Measurements from ENCODE around the gene PLEKHM2.

PLEKHM2 gene

DNA sequence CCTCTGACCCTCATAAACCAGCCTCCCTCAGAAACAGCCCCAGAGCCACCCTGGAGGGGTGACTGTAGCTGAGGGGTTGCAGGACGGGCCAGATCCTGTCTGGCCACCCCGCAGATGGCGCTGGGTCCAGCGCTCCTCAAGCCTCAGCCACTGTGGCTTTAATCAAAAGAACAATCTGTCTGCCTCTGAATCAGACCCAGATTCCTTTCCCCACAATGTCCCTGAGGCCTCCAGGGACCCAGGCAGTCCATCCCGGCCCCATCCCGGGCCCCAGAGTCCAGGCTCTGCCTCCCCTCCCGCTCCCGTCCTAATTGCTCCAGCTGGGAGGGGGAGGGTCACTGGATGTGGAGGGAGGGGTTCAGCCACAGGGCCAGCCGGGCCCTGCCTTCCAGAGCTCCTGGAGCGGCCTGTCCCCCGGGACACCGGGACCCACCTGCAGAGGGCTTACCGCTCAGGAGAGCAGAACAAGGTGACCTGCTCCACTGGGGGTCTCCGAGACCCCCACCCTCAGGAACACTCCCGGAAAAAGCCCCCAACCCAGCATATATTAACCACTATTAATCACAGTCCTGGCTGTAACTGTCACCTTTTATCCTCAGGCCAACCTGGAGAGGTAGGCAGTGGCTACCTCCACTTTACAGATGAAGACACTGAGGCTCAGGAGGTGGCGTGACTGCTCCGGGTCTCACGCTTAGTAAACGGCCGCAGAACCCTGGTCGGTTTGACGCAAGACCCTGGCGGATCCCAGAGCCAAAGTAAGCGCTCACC, 73.6 kb downstream of the PLEKHM2 start:
- peak; percentile 33 for ATAC-seq
- no peak for TF ChIP-seq ZC3H10 (CRISPR knock-in tag; IDR thresholded peaks at IDR 0.05)
- TF ChIP-seq, protein P1, sequence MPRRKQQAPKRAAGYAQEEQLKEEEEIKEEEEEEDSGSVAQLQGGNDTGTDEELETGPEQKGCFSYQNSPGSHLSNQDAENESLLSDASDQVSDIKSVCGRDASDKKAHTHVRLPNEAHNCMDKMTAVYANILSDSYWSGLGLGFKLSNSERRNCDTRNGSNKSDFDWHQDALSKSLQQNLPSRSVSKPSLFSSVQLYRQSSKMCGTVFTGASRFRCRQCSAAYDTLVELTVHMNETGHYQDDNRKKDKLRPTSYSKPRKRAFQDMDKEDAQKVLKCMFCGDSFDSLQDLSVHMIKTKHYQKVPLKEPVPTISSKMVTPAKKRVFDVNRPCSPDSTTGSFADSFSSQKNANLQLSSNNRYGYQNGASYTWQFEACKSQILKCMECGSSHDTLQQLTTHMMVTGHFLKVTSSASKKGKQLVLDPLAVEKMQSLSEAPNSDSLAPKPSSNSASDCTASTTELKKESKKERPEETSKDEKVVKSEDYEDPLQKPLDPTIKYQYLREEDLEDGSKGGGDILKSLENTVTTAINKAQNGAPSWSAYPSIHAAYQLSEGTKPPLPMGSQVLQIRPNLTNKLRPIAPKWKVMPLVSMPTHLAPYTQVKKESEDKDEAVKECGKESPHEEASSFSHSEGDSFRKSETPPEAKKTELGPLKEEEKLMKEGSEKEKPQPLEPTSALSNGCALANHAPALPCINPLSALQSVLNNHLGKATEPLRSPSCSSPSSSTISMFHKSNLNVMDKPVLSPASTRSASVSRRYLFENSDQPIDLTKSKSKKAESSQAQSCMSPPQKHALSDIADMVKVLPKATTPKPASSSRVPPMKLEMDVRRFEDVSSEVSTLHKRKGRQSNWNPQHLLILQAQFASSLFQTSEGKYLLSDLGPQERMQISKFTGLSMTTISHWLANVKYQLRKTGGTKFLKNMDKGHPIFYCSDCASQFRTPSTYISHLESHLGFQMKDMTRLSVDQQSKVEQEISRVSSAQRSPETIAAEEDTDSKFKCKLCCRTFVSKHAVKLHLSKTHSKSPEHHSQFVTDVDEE (CRISPR knock-in tag; IDR thresholded peaks at IDR 0.05) = 0 out of 2 replicates have a peak, but pooled peaks have one; percentile 4
- TF ChIP-seq, protein P2, sequence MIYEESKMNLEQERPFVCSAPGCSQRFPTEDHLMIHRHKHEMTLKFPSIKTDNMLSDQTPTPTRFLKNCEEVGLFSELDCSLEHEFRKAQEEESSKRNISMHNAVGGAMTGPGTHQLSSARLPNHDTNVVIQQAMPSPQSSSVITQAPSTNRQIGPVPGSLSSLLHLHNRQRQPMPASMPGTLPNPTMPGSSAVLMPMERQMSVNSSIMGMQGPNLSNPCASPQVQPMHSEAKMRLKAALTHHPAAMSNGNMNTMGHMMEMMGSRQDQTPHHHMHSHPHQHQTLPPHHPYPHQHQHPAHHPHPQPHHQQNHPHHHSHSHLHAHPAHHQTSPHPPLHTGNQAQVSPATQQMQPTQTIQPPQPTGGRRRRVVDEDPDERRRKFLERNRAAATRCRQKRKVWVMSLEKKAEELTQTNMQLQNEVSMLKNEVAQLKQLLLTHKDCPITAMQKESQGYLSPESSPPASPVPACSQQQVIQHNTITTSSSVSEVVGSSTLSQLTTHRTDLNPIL (CRISPR knock-in tag; IDR thresholded peaks at IDR 0.05; ENCODE audit: low read depth) = no peak
- TF ChIP-seq OSR1 (CRISPR knock-in tag; IDR thresholded peaks at IDR 0.05) = no peak
- no peak for TF ChIP-seq ZNF565 (CRISPR knock-in tag; conservative IDR thresholded peaks at IDR 0.05; ENCODE audit: low read depth)
- no peak for TF ChIP-seq ZFP30 (CRISPR knock-in tag; IDR thresholded peaks at IDR 0.05)
- TF ChIP-seq RARB (CRISPR knock-in tag; IDR thresholded peaks at IDR 0.05) = no peak
- TF ChIP-seq ZFP3 (CRISPR knock-in tag; IDR thresholded peaks at IDR 0.05) = no peak
- TF ChIP-seq ZNF70 (CRISPR knock-in tag; IDR thresholded peaks at IDR 0.05) = 0 out of 2 replicates have a peak, but pooled peaks have one; percentile 30
- TF ChIP-seq CSDC2 (CRISPR knock-in tag; IDR thresholded peaks at IDR 0.05) = no peak
- TF ChIP-seq BACH2 (CRISPR knock-in tag; IDR thresholded peaks at IDR 0.05; ENCODE audit: borderline replicate concordance) = no peak
- TF ChIP-seq ESRRG (CRISPR knock-in tag; IDR thresholded peaks at IDR 0.05) = no peak
- peak; percentile 45; the same call in 1 of the 2 replicates for TF ChIP-seq TCF4 (CRISPR knock-in tag; IDR thresholded peaks at IDR 0.05; ENCODE audit: borderline replicate concordance)
- TF ChIP-seq TOX (CRISPR knock-in tag; IDR thresholded peaks at IDR 0.05; ENCODE audit: borderline replicate concordance) = no peak
- TF ChIP-seq, protein P3, sequence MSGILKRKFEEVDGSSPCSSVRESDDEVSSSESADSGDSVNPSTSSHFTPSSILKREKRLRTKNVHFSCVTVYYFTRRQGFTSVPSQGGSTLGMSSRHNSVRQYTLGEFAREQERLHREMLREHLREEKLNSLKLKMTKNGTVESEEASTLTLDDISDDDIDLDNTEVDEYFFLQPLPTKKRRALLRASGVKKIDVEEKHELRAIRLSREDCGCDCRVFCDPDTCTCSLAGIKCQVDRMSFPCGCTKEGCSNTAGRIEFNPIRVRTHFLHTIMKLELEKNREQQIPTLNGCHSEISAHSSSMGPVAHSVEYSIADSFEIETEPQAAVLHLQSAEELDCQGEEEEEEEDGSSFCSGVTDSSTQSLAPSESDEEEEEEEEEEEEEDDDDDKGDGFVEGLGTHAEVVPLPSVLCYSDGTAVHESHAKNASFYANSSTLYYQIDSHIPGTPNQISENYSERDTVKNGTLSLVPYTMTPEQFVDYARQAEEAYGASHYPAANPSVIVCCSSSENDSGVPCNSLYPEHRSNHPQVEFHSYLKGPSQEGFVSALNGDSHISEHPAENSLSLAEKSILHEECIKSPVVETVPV (CRISPR knock-in tag; IDR thresholded peaks at IDR 0.05) = no peak
- no peak for TF ChIP-seq GLIS3 (CRISPR knock-in tag; IDR thresholded peaks at IDR 0.05)
- TF ChIP-seq, protein P4, sequence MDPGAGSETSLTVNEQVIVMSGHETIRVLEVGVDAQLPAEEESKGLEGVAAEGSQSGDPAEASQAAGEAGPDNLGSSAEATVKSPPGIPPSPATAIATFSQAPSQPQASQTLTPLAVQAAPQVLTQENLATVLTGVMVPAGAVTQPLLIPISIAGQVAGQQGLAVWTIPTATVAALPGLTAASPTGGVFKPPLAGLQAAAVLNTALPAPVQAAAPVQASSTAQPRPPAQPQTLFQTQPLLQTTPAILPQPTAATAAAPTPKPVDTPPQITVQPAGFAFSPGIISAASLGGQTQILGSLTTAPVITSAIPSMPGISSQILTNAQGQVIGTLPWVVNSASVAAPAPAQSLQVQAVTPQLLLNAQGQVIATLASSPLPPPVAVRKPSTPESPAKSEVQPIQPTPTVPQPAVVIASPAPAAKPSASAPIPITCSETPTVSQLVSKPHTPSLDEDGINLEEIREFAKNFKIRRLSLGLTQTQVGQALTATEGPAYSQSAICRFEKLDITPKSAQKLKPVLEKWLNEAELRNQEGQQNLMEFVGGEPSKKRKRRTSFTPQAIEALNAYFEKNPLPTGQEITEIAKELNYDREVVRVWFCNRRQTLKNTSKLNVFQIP (CRISPR knock-in tag; IDR thresholded peaks at IDR 0.05; ENCODE audit: borderline replicate concordance, low read depth) = no peak
- TF ChIP-seq ARNTL (CRISPR knock-in tag; IDR thresholded peaks at IDR 0.05; ENCODE audit: borderline replicate concordance, low read depth) = no peak

DNA sequence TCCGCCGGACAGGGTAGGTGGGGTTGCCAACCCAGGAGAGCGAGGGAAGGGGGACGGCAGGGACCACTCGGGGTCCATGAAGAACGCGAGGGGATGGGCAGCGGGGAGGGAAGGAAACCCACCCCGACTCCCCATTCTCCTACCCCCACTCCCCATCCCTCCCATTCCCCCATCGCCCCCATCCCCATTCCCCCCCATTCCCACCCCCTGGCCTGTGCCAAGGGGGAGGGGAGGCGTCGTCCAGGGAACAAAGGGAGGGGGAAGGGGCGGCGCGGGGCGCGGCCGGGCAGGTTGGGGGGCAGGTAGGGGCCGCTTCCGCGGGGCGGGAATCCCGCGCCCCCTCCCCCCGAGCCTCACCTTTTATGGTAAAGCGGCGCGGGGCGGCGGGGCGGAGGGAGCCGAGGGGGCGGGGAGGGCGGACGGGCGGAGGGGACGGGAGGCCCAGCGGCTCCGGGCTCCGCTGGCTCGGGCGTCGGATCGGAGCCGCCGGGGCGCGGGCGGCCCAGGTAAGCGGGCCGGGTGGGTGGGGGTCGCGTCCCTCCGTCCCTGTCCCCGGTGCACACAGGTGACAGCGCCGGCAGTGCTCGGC, 74.3 kb downstream of the PLEKHM2 start, which contains the start of gene FBLIM1:
Gene FBLIM1, plus strand, starts transcription at position 453 of the 589 bp plus-strand sequence. CDS start 6,189 bp downstream, outside the sequence.
- TF ChIP-seq ZNF565 (CRISPR knock-in tag; conservative IDR thresholded peaks at IDR 0.05; ENCODE audit: low read depth) (no peak), OSR1 (CRISPR knock-in tag; IDR thresholded peaks at IDR 0.05) (no peak), ARNTL (CRISPR knock-in tag; IDR thresholded peaks at IDR 0.05; ENCODE audit: borderline replicate concordance, low read depth) (no peak), TCF4 (CRISPR knock-in tag; IDR thresholded peaks at IDR 0.05; ENCODE audit: borderline replicate concordance) (no peak), ESRRG (CRISPR knock-in tag; IDR thresholded peaks at IDR 0.05) (no peak), ZNF8 (CRISPR knock-in tag; IDR thresholded peaks at IDR 0.05) (no peak), PPARA (CRISPR knock-in tag; IDR thresholded peaks at IDR 0.05; ENCODE audit: borderline replicate concordance) (no peak), ZNF70 (CRISPR knock-in tag; IDR thresholded peaks at IDR 0.05) (no peak), RARB (CRISPR knock-in tag; IDR thresholded peaks at IDR 0.05) (no peak)
- TF ChIP-seq, protein P4 (CRISPR knock-in tag; IDR thresholded peaks at IDR 0.05; ENCODE audit: borderline replicate concordance, low read depth) = no peak
- ATAC-seq = peak; percentile 38
